Activated naive CD4-positive, alpha-beta T cell treated with anti-CD3 and anti-CD28 coated beads, Interleukin-2, amount 50 U/mL, for 16 hours (primary cell): Measurements from ENCODE around the gene DMBT1.

Source experiments
- DNase-seq: peaks from one replicate; pipeline ENCODE4 v3.0.0-alpha.2; 2020

Gene DMBT1

DNA sequence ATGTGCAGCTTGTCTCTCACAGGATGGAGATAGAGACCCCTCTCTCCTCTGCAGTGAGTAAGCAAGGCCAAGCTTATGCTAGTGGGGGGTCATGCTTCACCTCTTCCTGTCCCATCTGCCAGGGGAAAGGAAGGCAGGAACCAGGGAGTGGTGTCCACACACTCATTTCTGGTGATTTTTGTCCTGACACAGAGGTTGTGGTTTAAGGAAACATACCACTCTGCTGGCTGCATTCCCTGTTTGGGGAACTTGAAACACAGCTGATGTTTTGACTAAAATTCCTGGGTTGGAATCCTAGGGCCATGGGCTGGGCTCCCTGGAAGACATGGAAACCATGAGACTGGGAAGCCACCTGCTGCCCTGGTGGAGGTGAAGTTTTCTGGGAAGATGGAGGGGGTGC lies 117.7 kb downstream of the DMBT1 start:
- DNase-seq = no peak

- DNase-seq = no peak
Observed at GRCh38 chr10:122682522-122682921, 122.0 kb downstream of the DMBT1 start.

- DNase-seq = no peak
Observed at GRCh38 chr10:122688293-122688989, 127.9 kb downstream of the DMBT1 start.

DNA sequence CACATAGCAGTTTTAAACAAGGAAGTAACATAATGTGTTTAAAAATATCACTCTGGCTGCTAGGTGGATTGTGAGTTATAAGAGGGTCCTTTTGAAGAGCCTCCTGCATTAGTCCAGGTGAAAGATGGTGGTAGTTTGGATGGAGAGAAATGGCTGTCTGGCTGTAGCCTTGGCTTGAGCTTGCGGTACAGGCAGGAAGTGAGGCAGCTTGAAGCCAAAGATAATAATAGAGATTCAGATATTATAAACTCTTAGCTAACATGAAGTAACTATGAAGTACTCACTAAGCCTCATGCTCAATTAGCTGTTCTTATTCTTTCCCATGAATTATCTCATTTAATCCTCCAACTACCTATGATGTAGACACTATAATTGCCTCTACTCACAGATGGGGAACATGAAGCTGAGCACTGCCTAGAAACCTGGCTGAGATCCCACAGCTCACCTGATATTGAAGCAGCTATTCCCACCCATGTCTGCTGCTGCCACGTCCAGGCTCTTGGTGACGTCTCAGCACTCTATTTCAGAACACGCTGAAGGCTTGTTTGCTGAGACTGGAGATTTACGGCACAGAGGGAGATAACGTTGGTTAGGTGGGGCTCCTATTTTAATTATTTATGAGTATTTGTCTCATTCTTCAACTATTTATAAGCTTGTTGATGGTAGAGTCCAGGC lies 128.7 kb downstream of the DMBT1 start:
- no peak for DNase-seq

GRCh38 chr10:122692744-122693143 lies 132.2 kb downstream of the DMBT1 start:
- DNase-seq = no peak
